GM21786 (cell line): ENCODE results near the gene CSF2RB.
A peak's percentile ranks its signal among the peaks of the same experiment; 100 is the strongest.

Experiments used
- ATAC-seq: cut with Tn5 transposase; IDR thresholded peaks from one replicate; pipeline ENCODE4 v1.9.1; 2021; ENCODE audit not compliant: unreplicated experiment

The CSF2RB gene

GRCh38 chr22:36913427-36914389 lies at the start of gene CSF2RB:
Gene CSF2RB (plus strand): TSS chr22:36913628. CDS start chr22:36922208, 8,580 bp downstream.
- ATAC-seq = no peak

GRCh38 chr22:36863979-36864378 lies 49.4 kb upstream of the CSF2RB start:
- no peak for ATAC-seq

DNA sequence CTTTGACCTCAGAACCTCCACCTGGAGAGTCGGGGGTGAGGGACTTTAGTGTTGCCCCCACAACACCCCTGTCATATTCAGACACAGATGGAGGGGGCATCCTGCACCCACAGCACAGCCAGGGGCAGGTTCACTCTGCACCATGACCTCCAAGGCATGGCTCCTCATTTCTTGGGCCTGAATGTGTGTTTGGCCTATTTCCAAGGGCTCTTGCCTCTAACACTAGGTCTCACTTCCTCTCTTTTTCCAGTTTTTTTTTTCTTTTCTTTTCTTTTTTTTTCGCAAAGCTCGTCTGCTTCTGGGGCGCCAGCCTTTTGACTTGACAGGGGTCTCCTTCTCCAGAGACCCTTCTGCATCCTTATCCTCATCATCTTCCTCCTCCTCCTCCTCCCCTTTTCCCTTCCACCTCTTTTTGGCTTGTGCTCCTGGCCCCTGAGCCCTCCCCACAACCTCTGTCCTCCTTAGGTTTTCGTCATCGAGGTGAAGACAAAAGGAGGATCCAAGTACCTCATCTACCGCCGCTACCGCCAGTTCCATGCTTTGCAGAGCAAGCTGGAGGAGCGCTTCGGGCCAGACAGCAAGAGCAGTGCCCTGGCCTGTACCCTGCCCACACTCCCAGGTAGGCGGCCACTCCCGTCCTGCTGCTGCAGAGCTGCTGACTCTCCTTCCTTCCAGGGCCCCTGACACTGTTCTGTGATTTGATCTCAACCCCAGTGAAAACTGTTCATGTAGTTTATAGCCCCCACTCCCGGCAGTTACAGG lies 48.8 kb upstream of the CSF2RB start:
- no peak for ATAC-seq

GRCh38 chr22:36865346-36865745 lies 48.1 kb upstream of the CSF2RB start:
- ATAC-seq = no peak

GRCh38 chr22:36867695-36868094 lies 45.7 kb upstream of the CSF2RB start:
- no peak for ATAC-seq

- no peak for ATAC-seq
These were observed 44.8 kb upstream of the CSF2RB start for GRCh38 chr22:36868546-36869181.

- ATAC-seq = no peak
These were observed 43.2 kb upstream of the CSF2RB start for GRCh38 chr22:36870250-36870649.

DNA sequence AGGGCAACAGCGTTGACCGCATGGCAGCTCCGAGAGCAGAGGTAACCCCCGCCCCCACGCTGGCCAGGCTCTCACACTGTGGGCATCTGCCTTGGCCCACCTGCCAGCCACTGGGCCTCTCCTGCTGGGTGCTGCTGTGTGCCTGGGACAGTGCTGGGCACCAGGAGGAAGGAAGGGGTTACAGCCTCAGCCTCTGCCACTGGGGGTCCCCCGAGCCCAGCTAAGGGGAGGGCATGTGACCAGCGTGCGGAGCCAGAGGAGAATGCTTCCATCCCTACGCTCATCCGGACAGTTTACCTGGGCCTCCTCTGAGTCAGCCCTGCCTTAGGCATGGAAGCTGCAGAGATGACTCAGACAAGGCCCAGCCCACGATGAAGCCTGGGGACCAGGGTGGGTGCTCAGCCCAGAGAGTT lies 41.8 kb upstream of the CSF2RB start:
- no peak for ATAC-seq

GRCh38 chr22:36872084-36872483 lies 41.3 kb upstream of the CSF2RB start:
- no peak for ATAC-seq

DNA sequence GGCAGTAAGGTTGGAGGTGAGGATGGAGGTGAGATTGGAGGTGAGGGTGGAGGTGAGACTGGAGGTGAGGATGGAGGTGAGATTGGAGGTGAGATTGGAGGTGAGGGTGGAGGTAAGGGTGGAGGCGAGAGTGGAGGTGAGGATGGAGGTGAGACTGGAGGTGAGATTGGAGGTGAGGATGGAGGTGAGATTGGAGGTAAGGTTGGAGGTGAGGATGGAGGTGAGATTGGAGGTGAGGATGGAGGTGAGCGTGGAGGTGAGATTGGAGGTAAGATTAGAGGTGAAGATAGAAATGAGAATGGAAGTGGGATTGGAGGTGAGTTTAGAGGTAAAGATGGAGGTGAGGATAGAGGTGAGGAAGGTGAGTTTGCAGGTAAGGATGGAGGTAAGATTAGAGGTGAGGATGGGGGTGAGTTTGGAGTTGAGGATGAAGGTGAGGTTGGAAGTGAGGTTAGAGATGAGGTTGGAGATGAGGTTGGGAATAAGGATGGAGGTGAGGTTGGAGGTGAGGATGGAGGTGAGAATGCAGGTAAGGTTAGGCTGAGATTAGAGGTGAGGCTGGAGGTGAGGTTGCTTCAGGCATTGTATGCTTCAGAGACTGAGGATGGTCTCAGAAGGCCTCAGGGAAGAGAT lies 40.4 kb upstream of the CSF2RB start:
- no peak for ATAC-seq

DNA sequence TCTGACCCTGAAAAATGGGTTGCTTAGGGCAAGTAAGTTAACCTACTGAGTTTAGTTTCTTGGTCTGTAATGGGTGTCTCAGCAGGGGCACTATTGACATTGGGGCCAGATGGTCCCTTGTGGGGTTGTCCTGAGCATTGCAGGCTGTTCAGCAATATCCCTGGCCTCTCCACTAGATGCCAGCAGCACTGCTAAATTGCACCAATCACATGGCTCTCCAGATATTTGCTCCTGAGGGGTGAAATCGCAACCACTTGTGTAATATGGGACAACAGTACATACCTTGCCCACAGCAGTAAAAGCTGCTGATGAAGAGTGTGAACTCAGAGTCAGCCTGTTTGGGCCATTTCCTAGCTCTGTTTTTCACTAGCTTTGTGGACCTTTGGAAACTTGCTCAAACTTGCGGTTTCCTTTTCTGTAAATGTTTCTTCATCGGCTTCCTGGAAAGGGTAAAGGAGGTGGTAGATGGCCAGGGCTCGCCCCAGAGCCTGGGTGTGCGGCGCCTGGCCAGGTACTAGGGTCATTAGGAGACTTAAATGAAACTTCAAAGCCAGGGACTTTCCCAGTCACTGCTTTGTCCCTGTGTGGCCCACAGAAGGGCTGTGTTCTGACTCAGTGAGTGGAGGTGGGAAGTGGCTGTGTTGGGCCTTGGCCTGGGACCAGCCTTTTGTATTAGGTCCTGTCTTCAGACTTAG lies 39.7 kb upstream of the CSF2RB start:
- peak; percentile 72 for ATAC-seq

DNA sequence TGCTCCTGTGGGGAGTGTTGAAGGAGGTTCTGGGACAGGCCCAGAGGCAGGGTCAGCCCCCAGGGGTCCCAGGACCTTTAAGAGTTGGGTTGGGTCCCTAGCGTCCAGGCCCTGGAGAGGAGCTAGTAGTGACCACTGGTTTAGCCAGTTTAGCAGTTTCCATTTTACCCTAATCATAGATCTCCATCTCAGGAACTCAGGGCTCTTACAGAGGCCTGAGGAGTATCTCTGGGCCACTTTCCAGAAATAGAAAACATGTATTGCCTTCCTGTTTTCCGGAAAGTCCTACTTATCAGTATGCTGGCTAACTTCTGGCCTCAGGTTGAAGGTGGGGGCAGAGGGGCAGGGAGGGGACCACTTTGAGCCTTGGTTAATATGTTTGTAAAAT lies 39.1 kb upstream of the CSF2RB start:
- no peak for ATAC-seq

DNA sequence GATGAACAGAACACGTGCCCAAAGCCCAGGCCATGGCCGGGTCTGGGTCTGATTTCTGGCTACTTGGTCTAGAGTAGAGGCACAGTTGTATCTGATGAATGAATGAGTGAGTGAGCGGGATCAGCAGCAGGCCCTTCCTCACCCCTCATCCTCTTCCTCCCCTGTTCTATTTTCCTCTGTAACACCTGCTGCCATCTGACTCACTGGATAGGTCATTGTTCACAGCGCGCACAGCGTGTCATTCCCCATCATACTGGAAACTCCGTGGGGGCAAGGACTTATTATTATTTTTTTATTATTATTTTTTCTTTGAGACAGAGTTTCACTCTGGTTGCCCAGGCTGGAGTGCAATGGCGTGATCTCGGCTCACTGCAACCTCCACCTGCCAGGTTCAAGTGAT lies 38.7 kb upstream of the CSF2RB start:
- no peak for ATAC-seq

- ATAC-seq = no peak
These were observed 37.7 kb upstream of the CSF2RB start for GRCh38 chr22:36875741-36876140.

DNA sequence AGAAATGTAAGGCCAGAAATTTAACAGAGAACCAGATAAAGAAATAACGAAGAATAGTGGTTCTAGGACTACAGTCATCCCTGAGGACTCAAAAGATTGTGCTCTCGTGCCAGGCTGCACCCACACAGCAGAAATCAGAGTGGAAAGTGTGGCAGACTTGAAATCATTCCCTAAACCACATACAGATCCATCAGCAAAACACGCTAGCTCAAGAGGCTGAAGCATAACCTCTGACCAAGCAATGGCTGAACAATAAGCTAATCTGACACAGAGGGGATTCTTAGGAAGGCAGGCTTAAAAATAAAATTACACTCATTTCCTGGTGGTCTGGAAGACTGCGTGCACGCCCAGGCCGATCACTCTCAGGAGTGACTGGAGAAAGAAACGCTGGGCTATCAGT lies 33.7 kb upstream of the CSF2RB start:
- no peak for ATAC-seq

DNA sequence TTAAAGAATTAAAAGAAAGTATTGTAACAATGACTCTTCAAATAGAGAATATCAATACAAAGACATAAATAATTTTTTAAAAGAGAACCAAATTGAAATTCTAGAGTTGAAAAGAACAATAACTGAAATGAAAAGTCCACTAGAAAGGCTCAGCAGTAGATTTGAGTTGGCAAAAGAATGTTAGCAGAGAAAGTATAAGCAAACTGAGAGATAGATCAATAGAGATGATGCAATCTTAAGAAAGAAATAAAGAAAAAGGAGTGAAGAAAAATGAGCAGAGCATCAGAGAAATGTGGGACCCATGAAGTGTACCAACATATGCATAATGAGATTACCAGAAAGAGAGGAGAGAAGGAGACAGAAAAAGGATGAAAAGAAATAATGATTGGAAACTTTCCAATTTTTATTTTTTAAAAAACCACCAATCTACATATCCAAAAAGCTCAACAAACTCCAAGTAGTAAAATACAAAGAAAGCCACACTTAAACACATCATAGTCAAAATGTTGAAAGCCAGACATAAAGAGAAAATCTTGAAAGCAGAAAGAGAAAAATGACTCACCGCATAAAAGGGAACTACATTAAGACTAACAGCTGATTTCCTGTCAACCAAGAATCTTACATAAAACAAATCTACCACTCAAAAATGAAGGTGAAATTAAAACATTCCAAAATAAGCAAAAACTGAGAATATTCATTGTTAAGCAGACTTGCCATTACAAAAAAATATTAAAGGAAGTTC lies 31.8 kb upstream of the CSF2RB start:
- ATAC-seq = no peak

- no peak for ATAC-seq
These were observed 28.9 kb upstream of the CSF2RB start for GRCh38 chr22:36884349-36885158.

- ATAC-seq = no peak
These were observed 28.0 kb upstream of the CSF2RB start for GRCh38 chr22:36885474-36885873.

- no peak for ATAC-seq
These were observed 27.4 kb upstream of the CSF2RB start for GRCh38 chr22:36886016-36886415.
